ENCODE results near the gene MROH8.

Gene MROH8

GRCh38 chr20:37108676-37109075 is 70.7 kb downstream of the MROH8 start:
- H3K4me3 ChIP-seq (ENCODE audit: low read depth, low read length), result no peak overlapping the region
- no peak for TF ChIP-seq CTCF (IDR thresholded peaks at IDR 0.05; ENCODE audit: low read depth, low read length)

GRCh38 chr20:37102571-37102970 is 76.8 kb downstream of the MROH8 start:
- TF ChIP-seq CTCF (IDR thresholded peaks at IDR 0.05; ENCODE audit: low read depth, low read length), result no peak
- no peak overlapping the region for H3K4me3 ChIP-seq (ENCODE audit: low read depth, low read length)

- peak overlapping the region; percentile 77 for H3K4me3 ChIP-seq (ENCODE audit: low read depth, low read length)
- no peak for TF ChIP-seq CTCF (IDR thresholded peaks at IDR 0.05; ENCODE audit: low read depth, low read length)
Measured at GRCh38 chr20:37096415-37097041, 82.8 kb downstream of the MROH8 start.

- peak; percentile 43 for TF ChIP-seq CTCF (IDR thresholded peaks at IDR 0.05; ENCODE audit: low read depth, low read length)
- H3K4me3 ChIP-seq (ENCODE audit: low read depth, low read length), result peak within 1 kb of the TSS; percentile 77
Measured at GRCh38 chr20:37095599-37096414, 83.5 kb downstream of the MROH8 start, which contains the start of gene RBL1. Gene RBL1 (minus strand): TSS chr20:37095997. CDS start chr20:37095928, 69 bp downstream.

- no peak for TF ChIP-seq CTCF (IDR thresholded peaks at IDR 0.05; ENCODE audit: low read depth, low read length)
- peak overlapping the region; percentile 77 for H3K4me3 ChIP-seq (ENCODE audit: low read depth, low read length)
Measured at GRCh38 chr20:37095108-37095598, 84.2 kb downstream of the MROH8 start.

GRCh38 chr20:37090407-37090806 is 88.9 kb downstream of the MROH8 start:
- no peak for TF ChIP-seq CTCF (IDR thresholded peaks at IDR 0.05; ENCODE audit: low read depth, low read length)

More at GRCh38 chr20:37090407-37090806, 88.9 kb downstream of the MROH8 start:
- H3K4me3 ChIP-seq (ENCODE audit: low read depth, low read length), result no peak overlapping the region

Data from WI38 (cell line).